Activated T-helper 1 cell treated with anti-CD3 and anti-CD28 coated beads, Interleukin-12 subunit alpha, Interleukin-12 subunit beta, Interleukin-2, Interleukin-4 antibody, amounts not matched to agents 30 ng/mL and 10 ng/mL and 1 ng/mL, durations not matched to agents 14 hours and 24 hours and 36 hours (primary cell): ENCODE results near the gene ENTR1. TPM values are rescaled to one million over a fixed set of nuclear protein-coding genes. Genes with fewer than 3 reads are reported as not detected.
A peak's percentile ranks its signal among the peaks of the same experiment; 100 is the strongest.

Experiments used
- DNase-seq: peaks from one replicate; pipeline ENCODE4 v3.0.0; 2021; ENCODE audit warnings: low spot score
- H3K27ac Mint-ChIP-seq: one replicate; pipeline ENCODE4 v1.8.0; 2021; ENCODE audit warnings: mild to moderate bottlenecking, mixed read lengths
- H3K27me3 Mint-ChIP-seq: one replicate; pipeline ENCODE4 v1.8.0; 2022; ENCODE audit warnings: mild to moderate bottlenecking, moderate library complexity, mixed read lengths; ENCODE audit not compliant: insufficient read depth
- H3K36me3 Mint-ChIP-seq: one replicate; pipeline ENCODE4 v1.8.0; 2021; ENCODE audit warnings: low read depth, mixed read lengths
- H3K4me1 Mint-ChIP-seq: one replicate; pipeline ENCODE4 v1.8.0; 2021; ENCODE audit warnings: low read depth, mixed read lengths
- H3K4me3 Mint-ChIP-seq: one replicate; pipeline ENCODE4 v1.8.0; 2021; ENCODE audit warnings: mild to moderate bottlenecking, moderate library complexity, mixed read lengths
- H3K9me3 Mint-ChIP-seq: one replicate; pipeline ENCODE4 v1.8.0; 2021; ENCODE audit warnings: mixed read lengths
- intact Hi-C: fragments of 100-400 bp; cut with micrococcal nuclease; formaldehyde crosslinking; loops from one replicate; pipeline ENCODE4 v1.15.1; 2024
- total RNA-seq: library from RNA; stranded (reverse); gene quantifications from 2 replicates; pipeline ENCODE4 v1.2.3, GENCODE V29; 2022

ENTR1 gene, protein sequence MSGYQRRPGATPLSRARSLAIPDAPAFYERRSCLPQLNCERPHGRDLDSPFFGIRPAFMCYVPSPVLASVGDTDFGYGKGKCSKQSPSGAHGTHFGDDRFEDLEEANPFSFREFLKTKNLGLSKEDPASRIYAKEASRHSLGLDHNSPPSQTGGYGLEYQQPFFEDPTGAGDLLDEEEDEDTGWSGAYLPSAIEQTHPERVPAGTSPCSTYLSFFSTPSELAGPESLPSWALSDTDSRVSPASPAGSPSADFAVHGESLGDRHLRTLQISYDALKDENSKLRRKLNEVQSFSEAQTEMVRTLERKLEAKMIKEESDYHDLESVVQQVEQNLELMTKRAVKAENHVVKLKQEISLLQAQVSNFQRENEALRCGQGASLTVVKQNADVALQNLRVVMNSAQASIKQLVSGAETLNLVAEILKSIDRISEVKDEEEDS
- total RNA-seq = 50.0 and 54.5 TPM in 2 replicates

DNA sequence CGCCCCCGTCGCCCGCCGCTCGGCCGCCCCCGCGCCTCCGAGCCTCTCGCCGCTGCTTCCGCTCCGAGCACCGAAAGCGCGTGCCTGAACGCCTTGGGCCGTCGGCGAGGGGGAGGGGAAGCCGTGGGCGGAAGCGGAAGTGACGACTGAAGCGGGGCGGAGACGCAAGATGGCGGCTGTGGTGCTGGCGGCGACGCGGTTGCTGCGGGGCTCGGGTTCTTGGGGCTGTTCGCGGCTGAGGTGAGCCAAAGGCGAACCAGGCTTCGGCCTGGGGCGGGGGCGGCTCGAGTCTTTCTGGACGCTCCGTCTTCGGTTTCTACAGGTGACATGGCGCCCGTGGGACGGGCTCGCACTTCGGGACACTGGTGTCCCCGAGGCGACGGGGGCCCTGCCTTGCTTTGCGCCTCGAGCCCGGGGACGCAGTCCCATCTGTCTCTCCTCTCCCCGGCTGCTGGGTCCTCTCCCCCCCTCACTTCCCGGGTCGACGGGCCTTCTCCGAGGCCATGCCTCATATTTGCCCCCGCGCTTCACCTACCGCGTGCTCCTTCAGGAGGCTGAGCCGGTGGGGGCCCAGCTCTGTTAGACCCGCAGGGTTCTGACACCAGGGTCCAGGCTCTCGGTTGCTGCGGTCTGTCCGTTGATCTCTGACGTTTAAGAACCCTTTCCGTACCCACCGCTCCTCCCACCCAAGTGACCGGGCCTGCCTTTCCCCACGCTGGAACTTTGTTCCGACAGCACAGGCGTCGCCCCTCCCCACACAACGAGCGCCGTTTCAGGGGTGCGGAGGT lies at the start of gene ENTR1, which contains the start of gene PMPCA:
ENTR1 (minus strand) TSS at position 115 of the 788 bp plus-strand sequence. CDS start 217 bp downstream, outside the sequence.
PMPCA (plus strand) TSS at position 159 of the 788 bp plus-strand sequence; CDS start at position 170, 11 bp downstream.
- Mint-ChIP-seq H3K4me3 (peak within 1 kb of the TSS; percentile 97), H3K27ac (peak within 1 kb of the TSS; percentile 94), H3K4me1 (peaks cover 35% of the 10 kb centered on the region), H3K27me3 (peaks cover 3% of the 10 kb centered on the region), H3K9me3 (no peaks in the 10 kb centered on the region), H3K36me3 (peaks cover 50% of the 10 kb centered on the region)
- intact Hi-C loops = loop anchor here (1.0 to 2.0 kb wide), 4 partner anchors 10 to 72 kb away; partner anchors contain the start of genes DNLZ, INPP5E, SEC16A and SNAPC4
- peak; percentile 93 for DNase-seq

DNA sequence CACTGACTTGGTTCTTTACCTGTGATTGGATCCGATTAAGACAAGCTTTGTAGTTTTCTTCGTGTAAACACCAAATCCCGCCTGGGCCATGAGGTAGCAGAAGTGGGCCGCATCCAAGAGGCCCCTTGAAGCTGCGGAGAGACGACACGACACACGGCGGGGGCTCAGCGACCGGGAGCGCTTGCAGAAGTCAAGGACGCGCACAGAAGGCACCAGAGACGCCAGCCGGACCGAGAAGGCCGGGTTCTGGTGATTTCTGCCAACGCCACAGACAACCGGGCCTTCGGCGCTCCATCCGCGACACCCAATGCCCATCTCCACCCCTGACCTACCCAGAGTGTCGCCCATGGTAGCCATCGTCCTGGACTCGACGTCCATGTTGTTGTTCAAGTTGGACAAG lies 49.0 kb upstream of the ENTR1 start:
- no peaks in the 10 kb centered on the region for H3K4me1 Mint-ChIP-seq
- no peak for DNase-seq
- intact Hi-C loops = no loop called here
- H3K36me3 Mint-ChIP-seq = peaks cover 56% of the 10 kb centered on the region
- H3K27ac Mint-ChIP-seq = no peak overlapping the region
- no peaks in the 10 kb centered on the region for H3K27me3 Mint-ChIP-seq
- no peak overlapping the region for H3K4me3 Mint-ChIP-seq
- no peaks in the 10 kb centered on the region for H3K9me3 Mint-ChIP-seq

DNA sequence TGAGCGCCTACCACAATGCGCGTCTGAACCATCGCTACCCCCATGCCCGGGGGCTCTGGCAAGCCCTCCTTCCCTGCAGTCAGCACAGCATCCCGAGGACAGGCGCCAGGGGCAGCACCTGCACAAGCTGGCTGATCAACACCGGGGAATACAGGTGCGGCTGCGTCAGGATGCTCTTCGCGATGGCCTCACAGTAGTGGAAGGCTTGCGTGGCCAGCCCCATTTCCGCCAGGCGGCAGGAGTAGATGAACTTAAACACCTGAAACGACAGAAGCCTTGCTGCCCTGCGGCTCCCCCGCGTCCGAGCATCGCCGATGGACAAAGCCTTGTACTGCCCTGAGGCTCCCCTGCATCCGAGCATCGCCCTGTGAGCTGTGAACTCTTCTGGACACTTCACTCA lies 46.9 kb upstream of the ENTR1 start:
- no peaks in the 10 kb centered on the region for H3K4me1 Mint-ChIP-seq
- peaks cover 53% of the 10 kb centered on the region for H3K36me3 Mint-ChIP-seq
- H3K9me3 Mint-ChIP-seq = no peaks in the 10 kb centered on the region
- intact Hi-C loops = no loop called here
- DNase-seq = no peak
- no peaks in the 10 kb centered on the region for H3K27me3 Mint-ChIP-seq
- no peak overlapping the region for H3K27ac Mint-ChIP-seq
- H3K4me3 Mint-ChIP-seq = no peak overlapping the region

DNA sequence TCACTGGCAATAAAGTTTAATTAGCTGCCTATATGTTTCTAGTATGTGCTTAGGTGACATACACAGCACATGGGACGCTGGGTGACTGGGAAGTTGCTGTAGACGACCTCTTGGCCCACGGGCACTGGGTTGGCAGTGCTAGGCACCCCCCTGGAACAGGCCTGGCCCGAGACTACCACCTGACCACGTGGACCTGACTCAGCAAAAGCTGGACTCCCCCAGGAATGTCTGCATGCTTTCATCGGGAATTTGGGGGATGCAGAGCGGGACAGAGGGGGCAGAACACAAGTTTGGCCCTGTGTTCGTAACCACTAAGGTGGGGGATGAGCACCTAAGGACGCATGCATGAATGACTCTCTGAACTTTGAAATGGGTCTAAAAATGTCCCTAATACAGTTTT lies 45.8 kb upstream of the ENTR1 start:
- no peaks in the 10 kb centered on the region for H3K4me1 Mint-ChIP-seq
- no peak for DNase-seq
- H3K27me3 Mint-ChIP-seq = no peaks in the 10 kb centered on the region
- H3K9me3 Mint-ChIP-seq = no peaks in the 10 kb centered on the region
- no peak overlapping the region for H3K27ac Mint-ChIP-seq
- H3K36me3 Mint-ChIP-seq = peaks cover 49% of the 10 kb centered on the region
- intact Hi-C loops = no loop called here
- H3K4me3 Mint-ChIP-seq = no peak overlapping the region

DNA sequence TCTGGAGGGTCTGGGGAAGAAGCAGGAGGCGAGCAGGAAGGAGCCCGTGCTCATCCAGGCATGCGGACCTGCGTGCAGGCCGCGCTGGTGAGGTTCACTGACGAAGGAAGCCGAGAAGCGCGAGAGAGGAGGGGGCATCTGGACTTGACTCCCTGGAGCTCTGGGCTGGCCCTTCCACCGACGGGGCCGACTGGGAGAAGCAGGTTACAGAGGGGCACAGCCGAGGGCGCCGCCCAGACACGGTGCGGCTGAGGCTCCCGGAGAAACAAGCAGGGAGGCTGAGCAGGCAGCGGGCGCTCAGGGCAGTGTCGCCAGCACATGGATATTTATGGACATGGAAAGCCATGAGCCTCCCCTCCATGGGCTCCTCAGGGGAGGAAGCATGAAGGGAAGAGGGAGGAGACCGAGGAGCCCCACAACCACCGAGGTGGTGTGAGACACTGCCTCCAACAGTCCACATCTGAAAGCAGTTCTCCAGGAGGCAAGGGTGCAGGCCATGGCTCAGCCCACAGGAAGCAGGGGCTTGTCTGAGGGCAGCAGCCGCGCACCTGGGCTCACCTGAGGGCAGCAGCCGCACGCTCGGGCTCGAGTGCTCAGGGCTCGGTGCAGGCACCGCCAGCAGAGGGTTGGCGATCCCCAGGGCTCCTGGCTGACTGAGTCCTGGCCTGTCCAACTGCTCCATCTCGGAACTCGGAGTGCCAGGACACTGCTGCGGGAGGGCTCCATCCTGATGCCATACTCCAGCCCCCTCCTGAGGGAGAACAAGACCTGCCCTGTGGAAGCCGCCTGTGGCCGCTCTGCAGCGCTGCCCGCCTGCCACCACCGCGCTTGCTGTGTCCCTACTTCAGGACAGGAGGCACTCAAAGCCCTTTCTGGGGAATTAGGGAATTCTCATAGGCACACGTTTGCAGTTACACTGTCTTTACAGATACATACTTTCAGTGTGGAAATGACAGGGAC lies 44.9 kb upstream of the ENTR1 start:
- no peaks in the 10 kb centered on the region for H3K9me3 Mint-ChIP-seq
- intact Hi-C loops = no loop called here
- no peak overlapping the region for H3K27ac Mint-ChIP-seq
- DNase-seq = no peak
- H3K27me3 Mint-ChIP-seq = no peaks in the 10 kb centered on the region
- H3K36me3 Mint-ChIP-seq = peaks cover 52% of the 10 kb centered on the region
- H3K4me3 Mint-ChIP-seq = no peak overlapping the region
- H3K4me1 Mint-ChIP-seq = no peaks in the 10 kb centered on the region

DNA sequence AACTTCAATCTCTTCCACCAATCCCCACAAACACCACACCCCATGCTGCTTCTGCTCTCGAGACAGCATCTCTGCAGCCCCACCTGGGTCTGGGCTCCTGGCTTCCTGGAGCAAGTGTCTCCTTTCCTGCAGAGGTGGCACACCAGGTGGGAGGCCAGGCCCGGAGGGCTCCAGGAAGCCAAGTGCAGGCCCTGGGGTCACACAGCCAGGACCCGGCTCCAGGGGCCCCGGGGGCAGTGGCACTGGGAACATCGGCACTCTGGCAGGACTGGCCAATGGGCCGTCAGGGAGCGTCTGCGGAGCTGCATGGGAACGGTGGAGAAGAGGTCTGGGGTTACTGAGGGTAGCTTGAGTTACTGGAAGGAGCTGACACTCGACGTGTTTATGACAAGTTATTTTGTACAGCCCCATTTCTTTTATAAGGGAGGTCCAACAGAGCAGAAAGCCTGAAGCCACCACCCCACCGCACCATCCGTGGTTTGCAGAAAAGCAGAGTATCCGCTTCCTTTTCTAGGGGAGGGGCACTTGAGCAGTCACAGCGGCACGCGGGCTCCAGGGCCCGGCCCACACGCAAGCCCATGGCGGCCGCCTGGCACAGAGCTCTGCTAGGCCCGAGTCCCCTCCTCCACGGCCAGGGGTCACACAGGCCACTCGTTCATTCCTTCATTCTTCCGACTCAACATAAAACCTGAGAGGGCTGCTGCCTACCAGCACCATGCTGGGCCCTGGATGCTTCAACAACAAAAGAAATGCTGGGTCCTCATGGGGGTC lies 43.8 kb upstream of the ENTR1 start:
- intact Hi-C loops = no loop called here
- H3K4me1 Mint-ChIP-seq = no peaks in the 10 kb centered on the region
- H3K9me3 Mint-ChIP-seq = no peaks in the 10 kb centered on the region
- no peak overlapping the region for H3K4me3 Mint-ChIP-seq
- H3K36me3 Mint-ChIP-seq = peaks cover 49% of the 10 kb centered on the region
- H3K27me3 Mint-ChIP-seq = no peaks in the 10 kb centered on the region
- H3K27ac Mint-ChIP-seq = no peak overlapping the region
- no peak for DNase-seq

DNA sequence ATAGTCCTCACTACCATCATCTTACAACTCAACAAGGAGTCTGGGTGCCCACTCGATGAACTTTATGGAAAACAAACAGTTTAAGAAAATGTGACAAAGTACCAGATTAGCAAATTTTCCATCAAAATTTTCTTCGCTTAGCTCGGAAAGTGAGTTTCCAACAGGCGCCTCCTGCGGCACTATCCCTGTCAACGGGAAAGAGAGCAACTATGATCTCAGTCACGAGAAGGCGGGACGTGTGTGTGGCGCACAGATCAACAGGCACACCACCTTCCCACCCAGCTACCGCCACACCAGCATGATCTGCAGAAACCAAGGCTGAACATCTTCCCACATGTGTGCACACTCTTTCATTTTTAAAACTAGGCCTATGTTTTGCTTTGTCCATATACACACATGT lies 42.9 kb upstream of the ENTR1 start:
- intact Hi-C loops = no loop called here
- peaks cover 45% of the 10 kb centered on the region for H3K36me3 Mint-ChIP-seq

DNA sequence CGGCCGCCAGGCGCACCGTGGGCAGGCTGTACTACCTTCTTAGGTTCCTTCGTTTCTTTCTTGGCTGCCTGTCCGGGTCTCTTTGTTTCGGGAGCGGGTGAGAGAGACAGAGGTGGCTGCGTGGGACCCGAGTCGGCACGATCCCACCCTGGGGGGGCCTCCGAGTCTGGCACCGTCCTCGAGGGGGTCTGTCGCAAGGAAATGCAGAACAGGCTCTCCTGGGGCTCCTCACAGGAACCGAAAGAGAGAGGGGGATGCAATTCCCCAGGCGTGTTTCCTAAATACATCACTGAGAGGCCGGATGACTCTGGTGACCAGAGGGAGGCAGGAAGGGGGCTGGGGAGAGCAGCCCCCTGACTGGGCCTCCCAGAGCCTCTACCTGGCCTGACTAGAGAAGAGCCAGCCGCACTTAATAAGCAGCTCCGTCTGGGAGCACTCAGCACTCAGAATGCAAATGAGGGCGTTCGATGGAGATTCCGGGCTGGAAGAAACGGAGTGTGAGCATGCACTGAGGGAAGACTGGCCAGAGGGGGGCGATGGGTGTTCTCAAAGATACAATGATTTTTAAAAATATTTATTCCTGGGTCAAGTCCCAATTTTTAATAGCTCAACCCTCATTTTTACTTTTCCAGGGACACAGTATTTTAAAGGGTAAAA lies 40.9 kb upstream of the ENTR1 start:
- Mint-ChIP-seq H3K27me3 (no peaks in the 10 kb centered on the region), H3K9me3 (no peaks in the 10 kb centered on the region), H3K27ac (no peak overlapping the region), H3K4me1 (no peaks in the 10 kb centered on the region), H3K36me3 (peaks cover 53% of the 10 kb centered on the region), H3K4me3 (no peak overlapping the region)
- intact Hi-C loops = no loop called here
- DNase-seq = no peak

More for the DNA sequence above, 42.9 kb upstream of the ENTR1 start:
- H3K27ac Mint-ChIP-seq = no peak overlapping the region
- H3K4me1 Mint-ChIP-seq = no peaks in the 10 kb centered on the region
- H3K9me3 Mint-ChIP-seq = no peaks in the 10 kb centered on the region
- H3K4me3 Mint-ChIP-seq = no peak overlapping the region
- no peak for DNase-seq
- H3K27me3 Mint-ChIP-seq = no peaks in the 10 kb centered on the region

DNA sequence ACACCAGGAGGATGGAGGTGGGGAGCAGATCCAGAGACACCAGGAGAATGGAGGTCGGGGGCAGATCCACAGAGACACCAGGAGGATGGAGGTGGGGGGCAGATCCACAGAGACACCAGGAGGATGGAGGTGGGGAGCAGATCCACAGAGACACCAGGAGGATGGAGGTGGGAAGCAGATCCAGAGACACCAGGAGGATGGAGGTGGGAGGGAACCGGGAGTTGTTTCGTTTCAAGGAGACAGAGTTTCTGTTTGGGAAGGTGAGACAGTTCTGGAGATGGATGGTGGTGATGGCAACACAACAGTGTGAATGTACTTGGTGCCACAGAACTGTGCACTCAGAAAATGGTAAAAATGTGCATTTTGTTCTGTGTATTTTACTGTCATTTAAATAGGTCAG lies 38.2 kb upstream of the ENTR1 start:
- Mint-ChIP-seq H3K4me1 (no peaks in the 10 kb centered on the region), H3K9me3 (no peaks in the 10 kb centered on the region), H3K27me3 (no peaks in the 10 kb centered on the region), H3K27ac (no peak overlapping the region), H3K4me3 (no peak overlapping the region), H3K36me3 (peaks cover 45% of the 10 kb centered on the region)
- DNase-seq = no peak
- intact Hi-C loops = no loop called here

DNA sequence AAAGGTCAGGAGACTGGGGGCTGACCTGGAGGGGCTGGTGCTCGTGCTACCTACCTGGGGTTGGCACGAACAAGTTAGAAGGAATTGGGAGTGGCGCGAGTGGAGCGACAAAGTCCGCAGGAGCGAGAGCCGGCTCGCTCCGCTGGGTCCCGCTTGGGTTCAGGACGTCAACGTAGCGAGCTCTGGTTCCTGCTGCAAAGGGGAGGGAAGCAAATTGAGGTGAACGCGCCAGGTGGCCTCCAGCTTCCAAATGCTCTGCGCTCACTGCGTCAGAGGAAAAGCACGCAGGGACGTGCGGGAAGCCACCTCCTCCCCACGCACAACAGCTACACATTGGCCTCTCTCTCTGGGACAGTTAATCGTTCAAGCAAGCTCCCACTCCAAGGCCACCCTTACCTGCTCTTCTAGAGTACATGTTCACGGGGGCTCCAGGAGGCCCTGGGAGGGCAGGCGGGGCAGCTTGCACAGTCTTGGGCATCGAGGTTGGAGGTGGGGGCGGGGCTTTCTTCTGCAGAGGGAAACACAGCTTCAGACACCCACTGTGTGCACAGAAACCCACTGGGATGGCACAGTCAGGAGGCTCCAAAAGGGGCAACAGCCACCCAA lies 36.9 kb upstream of the ENTR1 start:
- DNase-seq = no peak
- H3K9me3 Mint-ChIP-seq = no peaks in the 10 kb centered on the region
- H3K4me3 Mint-ChIP-seq = no peak overlapping the region
- H3K36me3 Mint-ChIP-seq = peaks cover 45% of the 10 kb centered on the region
- H3K4me1 Mint-ChIP-seq = no peaks in the 10 kb centered on the region
- intact Hi-C loops = no loop called here
- H3K27me3 Mint-ChIP-seq = no peaks in the 10 kb centered on the region
- no peak overlapping the region for H3K27ac Mint-ChIP-seq

DNA sequence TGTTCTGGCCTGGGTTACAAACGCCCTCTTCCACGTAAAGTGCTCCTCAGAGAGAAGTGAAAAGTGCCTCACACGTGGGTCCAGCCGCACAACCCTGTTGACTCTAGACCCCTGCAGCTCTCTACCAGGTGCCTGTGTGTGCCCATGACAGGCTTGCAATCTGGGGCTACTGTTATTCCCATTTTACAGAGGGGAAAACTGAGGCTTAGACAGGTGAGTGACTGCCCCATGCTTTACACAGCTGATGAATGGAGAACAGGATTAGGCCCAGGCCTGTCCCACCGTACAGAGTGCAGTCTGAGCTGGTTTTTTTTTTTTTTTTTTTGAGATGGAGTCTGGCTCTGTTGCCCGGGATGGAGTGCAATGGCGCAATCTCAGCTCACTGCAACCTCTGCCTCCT lies 35.4 kb upstream of the ENTR1 start:
- intact Hi-C loops = no loop called here
- Mint-ChIP-seq H3K9me3 (no peaks in the 10 kb centered on the region), H3K36me3 (peaks cover 42% of the 10 kb centered on the region), H3K27me3 (no peaks in the 10 kb centered on the region), H3K4me3 (no peak overlapping the region), H3K27ac (no peak overlapping the region), H3K4me1 (no peaks in the 10 kb centered on the region)
- no peak for DNase-seq
